HepG2 (cell line): ENCODE data around the gene IARS2. TPM values are rescaled to one million over a fixed set of nuclear protein-coding genes. Genes with fewer than 3 reads are reported as not detected.

ENCODE experiments used
- KMT2A ChIP-seq: sonication (generic); formaldehyde crosslinking; IDR thresholded peaks from 2 replicates; pipeline ENCODE4 v1.4.0; 2020; ENCODE audit warnings: missing genetic modification reagents
- NCOR1 ChIP-seq: fragments of 200-600 bp; sonication (generic); IDR thresholded peaks from 2 replicates; pipeline ENCODE4 v1.7.0; 2017; ENCODE audit warnings: antibody characterized with exemption, low read length, borderline replicate concordance
- RARA ChIP-seq: IDR thresholded peaks from 2 replicates; pipeline ENCODE4 v1.6.1; 2016; ENCODE audit warnings: missing genetic modification reagents, missing compliant biosample characterization
- THAP11 ChIP-seq: IDR thresholded peaks from 2 replicates; pipeline ENCODE4 v1.6.1; 2016; ENCODE audit warnings: missing biosample characterization, missing genetic modification reagents
- ZNF124 ChIP-seq: sonication (generic); formaldehyde crosslinking; IDR thresholded peaks from 2 replicates; pipeline ENCODE4 v1.4.0; 2020; ENCODE audit warnings: missing genetic modification reagents
- ZNF292 ChIP-seq: sonication (generic); formaldehyde crosslinking; IDR thresholded peaks from 2 replicates; pipeline ENCODE4 v1.8.1; 2022; ENCODE audit warnings: mild to moderate bottlenecking, low read depth, missing genetic modification reagents, borderline replicate concordance
- ZNF337 ChIP-seq: sonication (generic); formaldehyde crosslinking; IDR thresholded peaks from 2 replicates; pipeline ENCODE4 v1.5.1; 2020; ENCODE audit warnings: missing genetic modification reagents, low read depth, mild to moderate bottlenecking, borderline replicate concordance
- ZNF350 ChIP-seq: sonication (generic); formaldehyde crosslinking; IDR thresholded peaks from 2 replicates; pipeline ENCODE4 v1.4.0; 2020; ENCODE audit warnings: mild to moderate bottlenecking, low read depth, missing genetic modification reagents, borderline replicate concordance
- ZSCAN12 ChIP-seq: sonication (generic); formaldehyde crosslinking; IDR thresholded peaks from 2 replicates; pipeline ENCODE4 v1.9.0; 2021; ENCODE audit warnings: mild to moderate bottlenecking, missing genetic modification reagents
- polyA plus RNA-seq, 8 experiments: library from polyadenylated mRNA; depleted of rRNA in 3 of 8; stranded (reverse) in 7 of 8; unstranded in 1 of 8; fragments of >200 nt; fragmentation: Illumina TruSeq in 4 of 8; extraction: Trizol in 4 of 8; gene quantifications; 2 replicates each; pipeline versions ENCODE4 v1.2.1 to v1.2.3, GENCODE V29; 2011 to 2016; ENCODE audit warnings: low read depth in 4 of 8, missing spikeins in 1 of 8, mixed read lengths in 1 of 8; ENCODE audit not compliant: insufficient read depth in 1 of 8
- total RNA-seq, 5 experiments: library from RNA; depleted of rRNA; stranded (reverse); fragments of >200 nt; fragmentation: Illumina TruSeq; extraction: Trizol; gene quantifications; 2 replicates each; pipeline ENCODE4 v1.2.3, GENCODE V29; 2016; ENCODE audit warnings: low read depth in 1 of 5
- TF ChIP-seq, protein P1 (sequence below): sonication (generic); IDR thresholded peaks from 2 replicates; pipeline ENCODE4 v1.6.1; 2016; ENCODE audit warnings: low read depth, borderline replicate concordance
- TF ChIP-seq, protein P2 (sequence below): sonication (generic); formaldehyde crosslinking; IDR thresholded peaks from 2 replicates; pipeline ENCODE4 v1.8.0; 2022; ENCODE audit warnings: mild to moderate bottlenecking, missing genetic modification reagents
- TF ChIP-seq, protein P3 (sequence below): IDR thresholded peaks from 2 replicates; pipeline ENCODE4 v1.6.1; 2016; ENCODE audit warnings: missing compliant biosample characterization, missing genetic modification reagents, borderline replicate concordance
- TF ChIP-seq, protein P4 (sequence below): sonication (generic); formaldehyde crosslinking; IDR thresholded peaks from 2 replicates; pipeline ENCODE4 v1.8.1; 2023; ENCODE audit warnings: mild to moderate bottlenecking, inconsistent platforms, moderate library complexity, missing genetic modification reagents, borderline replicate concordance
- TF ChIP-seq, protein P5 (sequence below): sonication (generic); formaldehyde crosslinking; IDR thresholded peaks from 2 replicates; pipeline ENCODE4 v1.4.0; 2020; ENCODE audit warnings: missing genetic modification reagents

IARS2 gene
- total and polyA plus RNA-seq, 2 of the 13 experiments (the other 11 are each of a cell fraction or from before 2014, with no cell fraction given) = 28.6 to 122 TPM

DNA sequence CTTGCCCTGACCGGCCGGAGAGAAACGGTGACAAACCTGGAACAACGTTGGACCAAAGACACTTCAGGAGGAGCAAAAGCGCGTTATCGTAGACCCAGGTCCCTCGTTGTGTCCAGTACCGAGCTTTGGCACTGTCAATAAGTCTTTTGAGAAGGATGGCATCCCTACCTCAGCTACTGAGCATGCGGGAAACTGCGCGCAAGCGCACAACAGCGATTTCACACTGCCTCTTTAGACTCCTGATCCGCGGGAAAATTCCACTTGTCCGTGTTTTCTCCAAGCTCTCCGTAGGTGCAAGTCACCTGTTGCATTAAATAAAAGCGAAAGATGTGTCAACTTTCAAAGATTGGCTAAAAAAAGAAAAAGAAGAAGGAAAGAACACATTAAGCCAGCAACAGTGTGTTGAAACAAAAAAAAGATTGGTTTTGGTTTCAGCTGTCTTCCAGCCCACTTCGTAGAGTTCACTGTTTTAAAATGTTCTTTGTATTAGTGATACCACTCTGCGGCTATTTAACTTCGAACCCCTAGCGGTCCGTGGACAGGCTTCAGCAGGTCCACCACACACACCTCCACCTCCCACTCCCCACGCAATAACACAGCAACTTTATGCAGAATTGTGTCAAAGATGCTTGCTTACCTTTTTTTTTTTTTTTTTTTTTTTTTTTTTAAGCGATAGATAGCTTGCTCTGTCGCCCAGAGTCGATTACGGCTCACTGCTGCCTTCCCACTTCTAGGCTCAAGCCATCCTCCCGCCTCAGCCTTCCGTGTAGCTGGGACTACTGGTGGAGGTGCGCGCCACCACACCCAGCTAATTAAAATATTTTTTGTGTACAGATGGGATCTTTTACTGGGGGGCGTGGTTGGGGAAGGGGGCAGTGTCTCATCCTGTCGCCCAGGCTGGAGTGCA is 4.0 kb upstream of the IARS2 start, which contains the start of gene BPNT1 (continued):
- TF ChIP-seq, protein P1, sequence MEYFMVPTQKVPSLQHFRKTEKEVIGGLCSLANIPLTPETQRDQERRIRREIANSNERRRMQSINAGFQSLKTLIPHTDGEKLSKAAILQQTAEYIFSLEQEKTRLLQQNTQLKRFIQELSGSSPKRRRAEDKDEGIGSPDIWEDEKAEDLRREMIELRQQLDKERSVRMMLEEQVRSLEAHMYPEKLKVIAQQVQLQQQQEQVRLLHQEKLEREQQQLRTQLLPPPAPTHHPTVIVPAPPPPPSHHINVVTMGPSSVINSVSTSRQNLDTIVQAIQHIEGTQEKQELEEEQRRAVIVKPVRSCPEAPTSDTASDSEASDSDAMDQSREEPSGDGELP = peak; percentile 83
- peak; percentile 73; the same call in 1 of the 2 replicates for TF ChIP-seq ZNF350 (CRISPR knock-in tag)
- TF ChIP-seq, protein P2, sequence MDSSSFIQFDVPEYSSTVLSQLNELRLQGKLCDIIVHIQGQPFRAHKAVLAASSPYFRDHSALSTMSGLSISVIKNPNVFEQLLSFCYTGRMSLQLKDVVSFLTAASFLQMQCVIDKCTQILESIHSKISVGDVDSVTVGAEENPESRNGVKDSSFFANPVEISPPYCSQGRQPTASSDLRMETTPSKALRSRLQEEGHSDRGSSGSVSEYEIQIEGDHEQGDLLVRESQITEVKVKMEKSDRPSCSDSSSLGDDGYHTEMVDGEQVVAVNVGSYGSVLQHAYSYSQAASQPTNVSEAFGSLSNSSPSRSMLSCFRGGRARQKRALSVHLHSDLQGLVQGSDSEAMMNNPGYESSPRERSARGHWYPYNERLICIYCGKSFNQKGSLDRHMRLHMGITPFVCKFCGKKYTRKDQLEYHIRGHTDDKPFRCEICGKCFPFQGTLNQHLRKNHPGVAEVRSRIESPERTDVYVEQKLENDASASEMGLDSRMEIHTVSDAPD (CRISPR knock-in tag) = no peak; the same call in 1 of the 2 replicates
- TF ChIP-seq NCOR1 = peak; percentile 30; the same call in 1 of the 2 replicates
- TF ChIP-seq, protein P3, sequence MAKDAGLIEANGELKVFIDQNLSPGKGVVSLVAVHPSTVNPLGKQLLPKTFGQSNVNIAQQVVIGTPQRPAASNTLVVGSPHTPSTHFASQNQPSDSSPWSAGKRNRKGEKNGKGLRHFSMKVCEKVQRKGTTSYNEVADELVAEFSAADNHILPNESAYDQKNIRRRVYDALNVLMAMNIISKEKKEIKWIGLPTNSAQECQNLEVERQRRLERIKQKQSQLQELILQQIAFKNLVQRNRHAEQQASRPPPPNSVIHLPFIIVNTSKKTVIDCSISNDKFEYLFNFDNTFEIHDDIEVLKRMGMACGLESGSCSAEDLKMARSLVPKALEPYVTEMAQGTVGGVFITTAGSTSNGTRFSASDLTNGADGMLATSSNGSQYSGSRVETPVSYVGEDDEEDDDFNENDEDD (CRISPR knock-in tag) = peak; percentile 60; the same call in 1 of the 2 replicates
- no peak for TF ChIP-seq ZNF337 (CRISPR knock-in tag)
- TF ChIP-seq ZSCAN12 (CRISPR knock-in tag) = 0 out of 2 replicates have a peak, but pooled peaks have one; percentile 42
- TF ChIP-seq, protein P4, sequence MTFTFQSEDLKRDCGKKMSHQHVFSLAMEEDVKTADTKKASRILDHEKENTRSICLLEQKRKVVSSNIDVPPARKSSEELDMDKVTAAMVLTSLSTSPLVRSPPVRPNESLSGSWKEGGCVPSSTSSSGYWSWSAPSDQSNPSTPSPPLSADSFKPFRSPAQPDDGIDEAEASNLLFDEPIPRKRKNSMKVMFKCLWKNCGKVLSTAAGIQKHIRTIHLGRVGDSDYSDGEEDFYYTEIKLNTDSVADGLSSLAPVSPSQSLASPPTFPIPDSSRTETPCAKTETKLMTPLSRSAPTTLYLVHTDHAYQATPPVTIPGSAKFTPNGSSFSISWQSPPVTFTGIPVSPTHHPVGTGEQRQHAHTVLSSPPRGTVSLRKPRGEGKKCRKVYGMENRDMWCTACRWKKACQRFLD (CRISPR knock-in tag) = peak; percentile 48; the same call in 1 of the 2 replicates
- peak; percentile 90 for TF ChIP-seq KMT2A (CRISPR knock-in tag)
- TF ChIP-seq RARA (CRISPR knock-in tag) = 0 out of 2 replicates have a peak, but pooled peaks have one; percentile 22
- TF ChIP-seq THAP11 = peak; percentile 86
- TF ChIP-seq ZNF292 = no peak; the same call in 1 of the 2 replicates
- TF ChIP-seq, protein P5, sequence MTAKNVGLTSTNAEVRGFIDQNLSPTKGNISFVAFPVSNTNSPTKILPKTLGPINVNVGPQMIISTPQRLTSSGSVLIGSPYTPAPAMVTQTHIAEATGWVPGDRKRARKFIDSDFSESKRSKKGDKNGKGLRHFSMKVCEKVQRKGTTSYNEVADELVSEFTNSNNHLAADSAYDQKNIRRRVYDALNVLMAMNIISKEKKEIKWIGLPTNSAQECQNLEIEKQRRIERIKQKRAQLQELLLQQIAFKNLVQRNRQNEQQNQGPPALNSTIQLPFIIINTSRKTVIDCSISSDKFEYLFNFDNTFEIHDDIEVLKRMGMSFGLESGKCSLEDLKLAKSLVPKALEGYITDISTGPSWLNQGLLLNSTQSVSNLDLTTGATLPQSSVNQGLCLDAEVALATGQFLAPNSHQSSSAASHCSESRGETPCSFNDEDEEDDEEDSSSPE = peak; percentile 59
- peak; percentile 53; the same call in 1 of the 2 replicates for TF ChIP-seq ZNF124 (CRISPR knock-in tag)
